HG02759 (cell line): ENCODE data around the gene ANKRD11.
"Not testable (repeated sequence)": the region's sequence is repeated elsewhere in the genome, so short reads cannot be mapped to it uniquely, and the experiment has no call there.

ENCODE experiments used
- ATAC-seq: cut with Tn5 transposase; IDR thresholded peaks from one replicate; pipeline ENCODE4 v1.9.1; 2021; ENCODE audit warnings: mild to moderate bottlenecking, moderate library complexity; ENCODE audit not compliant: unreplicated experiment

The ANKRD11 gene

GRCh38 chr16:89334050-89334449 lies 156.3 kb downstream of the ANKRD11 start:
- no peak for ATAC-seq

GRCh38 chr16:89333401-89334001 lies 156.9 kb downstream of the ANKRD11 start:
- not testable (repeated sequence) for ATAC-seq

- ATAC-seq = no peak
Observed at GRCh38 chr16:89332902-89333245, 157.5 kb downstream of the ANKRD11 start.

GRCh38 chr16:89332243-89332901 lies 158.0 kb downstream of the ANKRD11 start:
- no peak for ATAC-seq

- no peak for ATAC-seq
Observed at GRCh38 chr16:89331371-89332109, 158.8 kb downstream of the ANKRD11 start.

GRCh38 chr16:89330177-89330856 lies 160.0 kb downstream of the ANKRD11 start:
- ATAC-seq = no peak

- ATAC-seq = not testable (repeated sequence)
Observed at GRCh38 chr16:89329830-89330176, 160.6 kb downstream of the ANKRD11 start.

GRCh38 chr16:89328412-89329400 lies 161.7 kb downstream of the ANKRD11 start:
- ATAC-seq = not testable (repeated sequence)

GRCh38 chr16:89326721-89327120 lies 163.6 kb downstream of the ANKRD11 start:
- no peak for ATAC-seq

- no peak for ATAC-seq
Observed at GRCh38 chr16:89325861-89326471, 164.4 kb downstream of the ANKRD11 start.

GRCh38 chr16:89324056-89325010 lies 166.0 kb downstream of the ANKRD11 start:
- peak; percentile 56 for ATAC-seq

GRCh38 chr16:89323120-89323960 lies 167.0 kb downstream of the ANKRD11 start:
- ATAC-seq = no peak

GRCh38 chr16:89322321-89323119 lies 167.8 kb downstream of the ANKRD11 start:
- ATAC-seq = no peak

- no peak for ATAC-seq
Observed at GRCh38 chr16:89320782-89321501, 169.4 kb downstream of the ANKRD11 start.

GRCh38 chr16:89319886-89320781 lies 170.2 kb downstream of the ANKRD11 start:
- ATAC-seq = peak; percentile 32

- ATAC-seq = no peak
Observed at GRCh38 chr16:89319631-89319885, 170.8 kb downstream of the ANKRD11 start.
